Measurements from ENCODE around the gene COMMD10. TPM values are rescaled to one million over a fixed set of nuclear protein-coding genes. Genes with fewer than 3 reads are reported as not detected.

COMMD10 gene
- polyA plus RNA-seq, 1 donor = 58.6 TPM

- Histone ChIP-seq H3K27ac (ENCODE audit: low read length) (no peak overlapping the region), H3K36me3 (ENCODE audit: control insufficient read depth, insufficient read depth, low read length) (no peaks in the 10 kb centered on the region), H3K4me1 (ENCODE audit: control insufficient read depth, insufficient read depth, low read length) (no peaks in the 10 kb centered on the region), H3K27me3 (ENCODE audit: control insufficient read depth, insufficient read depth, low read length) (no peaks in the 10 kb centered on the region), H3K4me3 (ENCODE audit: low read length) (no peak overlapping the region), H3K9me3 (ENCODE audit: control insufficient read depth, low read depth, low read length) (no peaks in the 10 kb centered on the region)
- no peak for DNase-seq
- 100% methylated on average over 2 of the region's 3 CpGs for WGBS (ENCODE audit: insufficient coverage, low lambda C conversion rate)
These were observed 57.7 kb downstream of the COMMD10 start for GRCh38 chr5:116142495-116142894.

- H3K27ac ChIP-seq (ENCODE audit: low read length) = no peak overlapping the region
- H3K36me3 ChIP-seq (ENCODE audit: control insufficient read depth, insufficient read depth, low read length) = no peaks in the 10 kb centered on the region
- no peaks in the 10 kb centered on the region for H3K9me3 ChIP-seq (ENCODE audit: control insufficient read depth, low read depth, low read length)
- H3K4me1 ChIP-seq (ENCODE audit: control insufficient read depth, insufficient read depth, low read length) = no peaks in the 10 kb centered on the region
- no peaks in the 10 kb centered on the region for H3K27me3 ChIP-seq (ENCODE audit: control insufficient read depth, insufficient read depth, low read length)
- DNase-seq = no peak
- no peak overlapping the region for H3K4me3 ChIP-seq (ENCODE audit: low read length)
These were observed 59.3 kb downstream of the COMMD10 start for GRCh38 chr5:116144103-116144502.

- 100% methylated on average over 1 of the region's 2 CpGs for WGBS (ENCODE audit: insufficient coverage, low lambda C conversion rate)
- Histone ChIP-seq H3K9me3 (ENCODE audit: control insufficient read depth, low read depth, low read length) (no peaks in the 10 kb centered on the region), H3K36me3 (ENCODE audit: control insufficient read depth, insufficient read depth, low read length) (no peaks in the 10 kb centered on the region), H3K27ac (ENCODE audit: low read length) (no peak overlapping the region), H3K4me3 (ENCODE audit: low read length) (no peak overlapping the region), H3K4me1 (ENCODE audit: control insufficient read depth, insufficient read depth, low read length) (no peaks in the 10 kb centered on the region), H3K27me3 (ENCODE audit: control insufficient read depth, insufficient read depth, low read length) (no peaks in the 10 kb centered on the region)
- no peak for DNase-seq
These were observed 60.2 kb downstream of the COMMD10 start for GRCh38 chr5:116144991-116145390.

GRCh38 chr5:116145416-116145815 is 60.6 kb downstream of the COMMD10 start:
- Histone ChIP-seq H3K36me3 (ENCODE audit: control insufficient read depth, insufficient read depth, low read length) (no peaks in the 10 kb centered on the region), H3K27me3 (ENCODE audit: control insufficient read depth, insufficient read depth, low read length) (no peaks in the 10 kb centered on the region), H3K4me3 (ENCODE audit: low read length) (no peak overlapping the region), H3K4me1 (ENCODE audit: control insufficient read depth, insufficient read depth, low read length) (no peaks in the 10 kb centered on the region), H3K9me3 (ENCODE audit: control insufficient read depth, low read depth, low read length) (no peaks in the 10 kb centered on the region), H3K27ac (ENCODE audit: low read length) (no peak overlapping the region)
- no CpG with 5 or more reads among the region's 3 CpGs for WGBS (ENCODE audit: insufficient coverage, low lambda C conversion rate)
- no peak for DNase-seq

- Histone ChIP-seq H3K4me1 (ENCODE audit: control insufficient read depth, insufficient read depth, low read length) (no peaks in the 10 kb centered on the region), H3K27ac (ENCODE audit: low read length) (no peak overlapping the region), H3K36me3 (ENCODE audit: control insufficient read depth, insufficient read depth, low read length) (no peaks in the 10 kb centered on the region), H3K27me3 (ENCODE audit: control insufficient read depth, insufficient read depth, low read length) (no peaks in the 10 kb centered on the region), H3K4me3 (ENCODE audit: low read length) (no peak overlapping the region), H3K9me3 (ENCODE audit: control insufficient read depth, low read depth, low read length) (no peaks in the 10 kb centered on the region)
- DNase-seq = no peak
These were observed 67.3 kb downstream of the COMMD10 start for GRCh38 chr5:116152169-116152568.

GRCh38 chr5:116153687-116154174 is 68.9 kb downstream of the COMMD10 start:
- no peak overlapping the region for H3K27ac ChIP-seq (ENCODE audit: low read length)
- WGBS (ENCODE audit: insufficient coverage, low lambda C conversion rate) = no CpG with 5 or more reads among the region's 2 CpGs
- no peaks in the 10 kb centered on the region for H3K4me1 ChIP-seq (ENCODE audit: control insufficient read depth, insufficient read depth, low read length)
- H3K9me3 ChIP-seq (ENCODE audit: control insufficient read depth, low read depth, low read length) = no peaks in the 10 kb centered on the region
- no peak for DNase-seq
- H3K36me3 ChIP-seq (ENCODE audit: control insufficient read depth, insufficient read depth, low read length) = no peaks in the 10 kb centered on the region
- no peaks in the 10 kb centered on the region for H3K27me3 ChIP-seq (ENCODE audit: control insufficient read depth, insufficient read depth, low read length)
- H3K4me3 ChIP-seq (ENCODE audit: low read length) = no peak overlapping the region

- no peak overlapping the region for H3K27ac ChIP-seq (ENCODE audit: low read length)
- H3K27me3 ChIP-seq (ENCODE audit: control insufficient read depth, insufficient read depth, low read length) = no peaks in the 10 kb centered on the region
- no peak for DNase-seq
- H3K4me3 ChIP-seq (ENCODE audit: low read length) = no peak overlapping the region
- no peaks in the 10 kb centered on the region for H3K9me3 ChIP-seq (ENCODE audit: control insufficient read depth, low read depth, low read length)
- no peaks in the 10 kb centered on the region for H3K36me3 ChIP-seq (ENCODE audit: control insufficient read depth, insufficient read depth, low read length)
- H3K4me1 ChIP-seq (ENCODE audit: control insufficient read depth, insufficient read depth, low read length) = no peaks in the 10 kb centered on the region
These were observed 69.4 kb downstream of the COMMD10 start for GRCh38 chr5:116154252-116154651.

- Histone ChIP-seq H3K4me3 (ENCODE audit: low read length) (no peak overlapping the region), H3K36me3 (ENCODE audit: control insufficient read depth, insufficient read depth, low read length) (no peaks in the 10 kb centered on the region), H3K9me3 (ENCODE audit: control insufficient read depth, low read depth, low read length) (no peaks in the 10 kb centered on the region), H3K4me1 (ENCODE audit: control insufficient read depth, insufficient read depth, low read length) (no peaks in the 10 kb centered on the region), H3K27ac (ENCODE audit: low read length) (no peak overlapping the region), H3K27me3 (ENCODE audit: control insufficient read depth, insufficient read depth, low read length) (no peaks in the 10 kb centered on the region)
- DNase-seq = no peak
These were observed 70.1 kb downstream of the COMMD10 start for GRCh38 chr5:116154931-116155330.

GRCh38 chr5:116157902-116158301 is 73.1 kb downstream of the COMMD10 start:
- Histone ChIP-seq H3K4me1 (ENCODE audit: control insufficient read depth, insufficient read depth, low read length) (no peaks in the 10 kb centered on the region), H3K4me3 (ENCODE audit: low read length) (no peak overlapping the region), H3K9me3 (ENCODE audit: control insufficient read depth, low read depth, low read length) (no peaks in the 10 kb centered on the region), H3K27ac (ENCODE audit: low read length) (no peak overlapping the region), H3K27me3 (ENCODE audit: control insufficient read depth, insufficient read depth, low read length) (no peaks in the 10 kb centered on the region), H3K36me3 (ENCODE audit: control insufficient read depth, insufficient read depth, low read length) (no peaks in the 10 kb centered on the region)
- DNase-seq = no peak
- no CpG with 5 or more reads among the region's 8 CpGs for WGBS (ENCODE audit: insufficient coverage, low lambda C conversion rate)

- DNase-seq = no peak
- H3K27me3 ChIP-seq (ENCODE audit: control insufficient read depth, insufficient read depth, low read length) = no peaks in the 10 kb centered on the region
- no peaks in the 10 kb centered on the region for H3K4me1 ChIP-seq (ENCODE audit: control insufficient read depth, insufficient read depth, low read length)
- peaks cover 2% of the 10 kb centered on the region for H3K36me3 ChIP-seq (ENCODE audit: control insufficient read depth, insufficient read depth, low read length)
- H3K9me3 ChIP-seq (ENCODE audit: control insufficient read depth, low read depth, low read length) = no peaks in the 10 kb centered on the region
- H3K4me3 ChIP-seq (ENCODE audit: low read length) = no peak overlapping the region
- H3K27ac ChIP-seq (ENCODE audit: low read length) = no peak overlapping the region
These were observed 74.2 kb downstream of the COMMD10 start for GRCh38 chr5:116159006-116159405.

- 100% methylated on average over 1 of the region's 1 CpG for WGBS (ENCODE audit: insufficient coverage, low lambda C conversion rate)
- H3K27me3 ChIP-seq (ENCODE audit: control insufficient read depth, insufficient read depth, low read length) = no peaks in the 10 kb centered on the region
- H3K27ac ChIP-seq (ENCODE audit: low read length) = no peak overlapping the region
- H3K9me3 ChIP-seq (ENCODE audit: control insufficient read depth, low read depth, low read length) = peaks cover 6% of the 10 kb centered on the region
- H3K36me3 ChIP-seq (ENCODE audit: control insufficient read depth, insufficient read depth, low read length) = peaks cover 3% of the 10 kb centered on the region
- DNase-seq = no peak
- H3K4me3 ChIP-seq (ENCODE audit: low read length) = no peak overlapping the region
- H3K4me1 ChIP-seq (ENCODE audit: control insufficient read depth, insufficient read depth, low read length) = no peaks in the 10 kb centered on the region
These were observed 89.3 kb downstream of the COMMD10 start for GRCh38 chr5:116174111-116174510.

Data from large intestine (tissue), 3 donors.